AG04449 (cell line): ENCODE results near the gene HCK.
A peak's percentile ranks its signal among the peaks of the same experiment; 100 is the strongest.

Experiments
- CTCF ChIA-PET: fragments of 350-600 bp; formaldehyde crosslinking; extraction: SDS; loops from one replicate; lab custom pipeline; 2021; ENCODE audit warnings: antibody characterized with exemption; lab: Yijun Ruan, JAX
- POLR2A ChIA-PET: fragments of 400-600, 350-600 bp; formaldehyde crosslinking; extraction: SDS; loops from one replicate; lab custom pipeline; 2020; ENCODE audit warnings: antibody characterized with exemption, inconsistent platforms; lab: Yijun Ruan, JAX
- DNase-seq: peaks from one replicate; pipeline ENCODE4 v3.0.0-alpha.2; 2010; ENCODE audit warnings: low read depth, low spot score
- H3K4me3 ChIP-seq: 2 replicates; pipeline ENCODE4 v1.5.1; 2011; ENCODE audit warnings: low read depth, mild to moderate bottlenecking, control low read depth, low read length
- CTCF ChIP-seq: IDR thresholded peaks from one replicate; pipeline ENCODE4 v1.5.1; 2011; ENCODE audit warnings: mild to moderate bottlenecking, moderate library complexity, low read length, control low read depth, inconsistent platforms; ENCODE audit not compliant: insufficient read depth; ENCODE audit errors: missing control alignments

The HCK gene

GRCh38 chr20:32062776-32063170, 10.7 kb downstream of the HCK start:
- DNase-seq: no peak
- CTCF ChIA-PET: interaction anchor here (0.9 to 5.2 kb wide), 5 partner anchors 29 to 240 kb away, joined by 3 to 28 read pairs (median 3); no protein-coding TSS in a partner anchor
- H3K4me3 ChIP-seq: no peak overlapping the region
- POLR2A ChIA-PET: no interaction called here
- no peak for TF ChIP-seq CTCF

DNA sequence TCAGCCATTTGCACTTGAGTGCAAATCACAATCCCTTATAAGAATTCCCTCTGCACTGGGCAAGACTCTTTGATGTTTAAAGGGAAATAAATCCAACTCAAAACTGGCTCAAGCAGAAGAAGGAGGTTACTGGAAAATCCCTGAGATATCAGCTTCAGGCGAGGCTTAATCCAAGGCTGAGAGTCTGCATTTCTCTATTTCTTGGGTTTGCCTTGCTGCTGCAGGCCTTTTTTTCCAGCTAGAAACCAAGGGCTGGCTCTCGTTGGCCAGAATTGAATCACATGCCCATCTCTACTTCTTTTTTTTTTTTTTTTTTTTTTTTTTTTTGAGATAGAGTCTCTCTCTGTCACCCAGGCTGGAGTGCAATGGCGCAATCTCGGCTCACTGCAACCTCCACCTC, 11.7 kb downstream of the HCK start:
- no peak overlapping the region for H3K4me3 ChIP-seq
- no peak for TF ChIP-seq CTCF
- POLR2A ChIA-PET: no interaction called here
- CTCF ChIA-PET: interaction anchor here (1.3 to 5.2 kb wide), 3 partner anchors 32 to 211 kb away, joined by 3 to 28 read pairs (median 3); no protein-coding TSS in a partner anchor
- DNase-seq: no peak

GRCh38 chr20:32064667-32065066, 12.6 kb downstream of the HCK start:
- ChIA-PET CTCF (interaction anchor here (1.3 to 16.4 kb wide), 4 partner anchors 27 to 212 kb away, joined by 3 to 105 read pairs (median 16); no protein-coding TSS in a partner anchor), POLR2A (no interaction called here)
- no peak for DNase-seq
- H3K4me3 ChIP-seq: no peak overlapping the region
- TF ChIP-seq CTCF: no peak

GRCh38 chr20:32067234-32067821, 15.3 kb downstream of the HCK start:
- DNase-seq: peak; percentile 93
- no peak overlapping the region for H3K4me3 ChIP-seq
- POLR2A ChIA-PET: interaction anchor here (0.6 to 1.2 kb wide), 2 partner anchors 29 to 523 kb away, joined by 3 read pairs; no protein-coding TSS in a partner anchor
- CTCF ChIA-PET: interaction anchor here (0.6 to 16.4 kb wide), 5 partner anchors 9 to 244 kb away, joined by 3 to 105 read pairs (median 7); no protein-coding TSS in a partner anchor
- TF ChIP-seq CTCF: no peak

DNA sequence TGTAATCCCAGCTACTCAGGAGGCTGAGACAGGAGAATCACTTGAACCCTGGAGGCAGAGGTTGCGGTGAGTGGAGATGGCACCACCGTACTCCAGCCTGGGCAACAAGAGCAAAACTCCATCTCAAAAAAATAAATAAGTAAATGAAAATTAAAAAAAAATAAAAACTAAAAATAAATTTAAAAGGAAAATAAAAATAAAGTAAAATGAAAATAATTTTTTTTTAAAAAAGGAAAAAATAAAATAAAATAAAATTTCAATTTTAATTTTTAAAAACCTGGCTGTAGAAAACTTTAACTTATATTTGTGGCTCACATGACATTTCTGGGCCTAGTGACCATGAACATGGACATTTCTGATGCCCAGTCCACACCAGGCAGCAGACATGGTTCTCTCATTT, 16.1 kb downstream of the HCK start:
- H3K4me3 ChIP-seq: no peak overlapping the region
- CTCF ChIA-PET: interaction anchor here (1.0 to 16.4 kb wide), 3 partner anchors 10 to 36 kb away, joined by 3 to 105 read pairs (median 3); no protein-coding TSS in a partner anchor
- no peak for TF ChIP-seq CTCF
- no peak for DNase-seq
- POLR2A ChIA-PET: no interaction called here

GRCh38 chr20:32069711-32070110, 17.7 kb downstream of the HCK start:
- CTCF ChIA-PET: interaction anchor here (16.4 kb wide), 1 partner anchor 22 kb away, joined by 105 read pairs; no protein-coding TSS in a partner anchor
- H3K4me3 ChIP-seq: no peak overlapping the region
- POLR2A ChIA-PET: no interaction called here
- no peak for TF ChIP-seq CTCF
- DNase-seq: no peak
